ENCODE data around the gene CHAT.

DNA sequence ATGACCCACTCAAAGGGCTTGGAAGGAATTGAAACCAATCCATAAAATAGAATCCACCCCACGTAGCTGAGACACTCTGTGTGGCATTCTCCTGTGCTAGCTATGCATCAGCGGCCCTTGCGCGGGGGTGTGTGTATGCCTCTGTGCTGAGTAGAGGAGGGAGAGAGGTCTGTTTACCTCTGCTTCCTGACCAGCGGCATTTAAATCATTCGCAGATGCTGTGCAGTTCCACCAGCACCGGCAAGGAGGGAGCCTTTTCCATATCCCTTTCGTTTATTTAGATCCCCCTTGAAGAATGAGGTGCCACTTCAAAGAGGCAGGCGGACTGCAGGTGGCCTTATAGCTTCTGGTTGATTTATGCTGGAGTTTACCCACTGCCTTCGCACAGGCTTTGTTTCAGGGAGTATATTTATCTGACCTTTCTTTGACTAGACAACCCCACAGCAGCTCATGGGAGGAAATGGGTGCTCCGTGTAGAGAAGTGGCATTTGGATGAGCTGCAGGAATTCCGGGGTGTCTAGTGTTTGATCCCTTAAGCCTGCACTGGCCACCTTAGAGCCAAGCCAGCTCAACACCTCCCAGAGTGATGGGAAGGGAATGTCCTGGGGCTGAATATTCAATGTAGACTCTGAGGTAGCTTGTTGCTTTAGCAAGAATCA, 77.0 kb downstream of the CHAT start:
- TF ChIP-seq, protein P1, sequence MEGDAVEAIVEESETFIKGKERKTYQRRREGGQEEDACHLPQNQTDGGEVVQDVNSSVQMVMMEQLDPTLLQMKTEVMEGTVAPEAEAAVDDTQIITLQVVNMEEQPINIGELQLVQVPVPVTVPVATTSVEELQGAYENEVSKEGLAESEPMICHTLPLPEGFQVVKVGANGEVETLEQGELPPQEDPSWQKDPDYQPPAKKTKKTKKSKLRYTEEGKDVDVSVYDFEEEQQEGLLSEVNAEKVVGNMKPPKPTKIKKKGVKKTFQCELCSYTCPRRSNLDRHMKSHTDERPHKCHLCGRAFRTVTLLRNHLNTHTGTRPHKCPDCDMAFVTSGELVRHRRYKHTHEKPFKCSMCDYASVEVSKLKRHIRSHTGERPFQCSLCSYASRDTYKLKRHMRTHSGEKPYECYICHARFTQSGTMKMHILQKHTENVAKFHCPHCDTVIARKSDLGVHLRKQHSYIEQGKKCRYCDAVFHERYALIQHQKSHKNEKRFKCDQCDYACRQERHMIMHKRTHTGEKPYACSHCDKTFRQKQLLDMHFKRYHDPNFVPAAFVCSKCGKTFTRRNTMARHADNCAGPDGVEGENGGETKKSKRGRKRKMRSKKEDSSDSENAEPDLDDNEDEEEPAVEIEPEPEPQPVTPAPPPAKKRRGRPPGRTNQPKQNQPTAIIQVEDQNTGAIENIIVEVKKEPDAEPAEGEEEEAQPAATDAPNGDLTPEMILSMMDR (IDR thresholded peaks at IDR 0.05), result no peak
- TF ChIP-seq POLR2AphosphoS5 (IDR thresholded peaks at IDR 0.05; ENCODE audit: low read depth, low read length) (no peak), SIN3A (IDR thresholded peaks at IDR 0.05; ENCODE audit: borderline replicate concordance, insufficient read depth, low read depth, low read length) (no peak), TCF7L2 (IDR thresholded peaks at IDR 0.05; ENCODE audit: low read depth, low read length) (no peak)
- TF ChIP-seq, protein P2, sequence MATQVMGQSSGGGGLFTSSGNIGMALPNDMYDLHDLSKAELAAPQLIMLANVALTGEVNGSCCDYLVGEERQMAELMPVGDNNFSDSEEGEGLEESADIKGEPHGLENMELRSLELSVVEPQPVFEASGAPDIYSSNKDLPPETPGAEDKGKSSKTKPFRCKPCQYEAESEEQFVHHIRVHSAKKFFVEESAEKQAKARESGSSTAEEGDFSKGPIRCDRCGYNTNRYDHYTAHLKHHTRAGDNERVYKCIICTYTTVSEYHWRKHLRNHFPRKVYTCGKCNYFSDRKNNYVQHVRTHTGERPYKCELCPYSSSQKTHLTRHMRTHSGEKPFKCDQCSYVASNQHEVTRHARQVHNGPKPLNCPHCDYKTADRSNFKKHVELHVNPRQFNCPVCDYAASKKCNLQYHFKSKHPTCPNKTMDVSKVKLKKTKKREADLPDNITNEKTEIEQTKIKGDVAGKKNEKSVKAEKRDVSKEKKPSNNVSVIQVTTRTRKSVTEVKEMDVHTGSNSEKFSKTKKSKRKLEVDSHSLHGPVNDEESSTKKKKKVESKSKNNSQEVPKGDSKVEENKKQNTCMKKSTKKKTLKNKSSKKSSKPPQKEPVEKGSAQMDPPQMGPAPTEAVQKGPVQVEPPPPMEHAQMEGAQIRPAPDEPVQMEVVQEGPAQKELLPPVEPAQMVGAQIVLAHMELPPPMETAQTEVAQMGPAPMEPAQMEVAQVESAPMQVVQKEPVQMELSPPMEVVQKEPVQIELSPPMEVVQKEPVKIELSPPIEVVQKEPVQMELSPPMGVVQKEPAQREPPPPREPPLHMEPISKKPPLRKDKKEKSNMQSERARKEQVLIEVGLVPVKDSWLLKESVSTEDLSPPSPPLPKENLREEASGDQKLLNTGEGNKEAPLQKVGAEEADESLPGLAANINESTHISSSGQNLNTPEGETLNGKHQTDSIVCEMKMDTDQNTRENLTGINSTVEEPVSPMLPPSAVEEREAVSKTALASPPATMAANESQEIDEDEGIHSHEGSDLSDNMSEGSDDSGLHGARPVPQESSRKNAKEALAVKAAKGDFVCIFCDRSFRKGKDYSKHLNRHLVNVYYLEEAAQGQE (IDR thresholded peaks at IDR 0.05; ENCODE audit: insufficient read depth in 1 of 2, low read depth in 2 of 2, low read length in 1 of 2), result no peak

All from Panc1 (cell line).